HG02840 (cell line): ENCODE results near the gene ZNF808.
"Not testable (repeated sequence)": the region's sequence is repeated elsewhere in the genome, so short reads cannot be mapped to it uniquely, and the experiment has no call there.

Experiments
- ATAC-seq: cut with Tn5 transposase; IDR thresholded peaks from one replicate; pipeline ENCODE4 v1.9.1; 2021; ENCODE audit warnings: mild to moderate bottlenecking, moderate library complexity, moderate number of reproducible peaks; ENCODE audit not compliant: unreplicated experiment, low FRiP score

ZNF808 gene

GRCh38 chr19:52535771-52536447, 8.4 kb downstream of the ZNF808 start:
- peak; percentile 71 for ATAC-seq

GRCh38 chr19:52536448-52536800, 9.0 kb downstream of the ZNF808 start:
- ATAC-seq = peak; percentile 20

GRCh38 chr19:52538815-52539214, 11.3 kb downstream of the ZNF808 start:
- ATAC-seq = not testable (repeated sequence)

- not testable (repeated sequence) for ATAC-seq
Observed at GRCh38 chr19:52541176-52541575, 13.7 kb downstream of the ZNF808 start.

GRCh38 chr19:52541608-52542007, 14.1 kb downstream of the ZNF808 start:
- ATAC-seq = no peak

- not testable (repeated sequence) for ATAC-seq
Observed at GRCh38 chr19:52542541-52542940, 15.1 kb downstream of the ZNF808 start.

GRCh38 chr19:52542984-52543664, 15.7 kb downstream of the ZNF808 start:
- no peak for ATAC-seq

- ATAC-seq = no peak
Observed at GRCh38 chr19:52554216-52554971, 26.9 kb downstream of the ZNF808 start.

- ATAC-seq = no peak
Observed at GRCh38 chr19:52557231-52557995, 29.9 kb downstream of the ZNF808 start.

- not testable (repeated sequence) for ATAC-seq
Observed at GRCh38 chr19:52558732-52559445, 31.4 kb downstream of the ZNF808 start.

GRCh38 chr19:52561611-52562010, 34.1 kb downstream of the ZNF808 start:
- ATAC-seq = not testable (repeated sequence)

- ATAC-seq = no peak
Observed at GRCh38 chr19:52566121-52566520, 38.7 kb downstream of the ZNF808 start.

GRCh38 chr19:52566588-52566987, 39.1 kb downstream of the ZNF808 start:
- ATAC-seq = no peak

- ATAC-seq = no peak
Observed at GRCh38 chr19:52567921-52568320, 40.5 kb downstream of the ZNF808 start.

GRCh38 chr19:52569638-52569999, 42.2 kb downstream of the ZNF808 start:
- not testable (repeated sequence) for ATAC-seq

- ATAC-seq = peak; percentile 81
Observed at GRCh38 chr19:52570000-52570861, 42.8 kb downstream of the ZNF808 start, which contains the start of gene ZNF701. Gene ZNF701, plus strand, starts transcription at chr19:52570287. Its CDS starts 3,861 bp downstream, at chr19:52574148.

GRCh38 chr19:52584736-52585440, 57.4 kb downstream of the ZNF808 start:
- no peak for ATAC-seq

GRCh38 chr19:52585604-52586003, 58.1 kb downstream of the ZNF808 start:
- no peak for ATAC-seq
